Peyer's patch (tissue), 4 donors: ENCODE data around the gene MTUS2. TPM values are rescaled to one million over a fixed set of nuclear protein-coding genes. Genes with fewer than 3 reads are reported as not detected.
A peak's percentile ranks its signal among the peaks of the same experiment; 100 is the strongest.

ENCODE experiments used
- DNase-seq, 3 donors: peaks; one replicate each; pipeline ENCODE4 v3.0.0-alpha.2; 2017 to 2019
- H3K27ac ChIP-seq, 4 donors: fragments of 200-600 bp; sonication (generic); one replicate each; pipeline ENCODE4 v1.5.1; 2016 to 2019
- H3K27me3 ChIP-seq, 2 donors: fragments of 200-600 bp; sonication (generic); one replicate each; pipeline ENCODE4 v1.5.1; 2019
- H3K36me3 ChIP-seq, 3 donors: fragments of 200-600 bp; sonication (generic); one replicate each; pipeline ENCODE4 v1.5.1; 2016 to 2019
- H3K4me1 ChIP-seq, 4 donors: fragments of 200-600 bp; sonication (generic); one replicate each; pipeline ENCODE4 v1.5.1; 2016 to 2019
- H3K4me3 ChIP-seq, 4 donors: fragments of 200-600 bp; sonication (generic); 1 replicate in 3 of 4; 2 replicates in 1 of 4; pipeline ENCODE4 v1.5.1; 2016 to 2019; ENCODE audit warnings: mild to moderate bottlenecking in 1 of 4
- H3K9me3 ChIP-seq, 4 donors: fragments of 200-600 bp; sonication (generic); one replicate each; pipeline ENCODE4 v1.5.1; 2016 to 2019; ENCODE audit warnings: mild to moderate bottlenecking in 1 of 4
- CTCF ChIP-seq, 6 experiments: fragments of 450-650 bp in 4 of 6; fragments of 200-600 bp in 2 of 6; sonication (generic) in 1 of 6; IDR thresholded peaks; one replicate each; pipeline ENCODE4 v1.5.1; 2017 to 2019; ENCODE audit warnings: antibody characterized with exemption in 6 of 6, mild to moderate bottlenecking in 3 of 6, moderate library complexity in 1 of 6
- POLR2A ChIP-seq, 2 donors: fragments of 450-650 bp; IDR thresholded peaks; one replicate each; pipeline ENCODE4 v1.5.1; 2017; ENCODE audit warnings: antibody characterized with exemption in 2 of 2, mild to moderate bottlenecking in 2 of 2, moderate library complexity in 2 of 2
- total RNA-seq, 4 donors: library from RNA; depleted of rRNA; stranded (reverse); fragments of >200 nt; gene quantifications; one replicate each; pipeline ENCODE4 v1.1.0, GENCODE V29; 2016

Gene MTUS2
- total RNA-seq, 4 donors from 2014 or later: 0.13 to 0.28 (median 0.18) TPM; not detected in 1

- H3K4me3 ChIP-seq: no peak overlapping the region
- H3K36me3 ChIP-seq: no peaks in the 10 kb centered on the region
- DNase-seq: no peak
- H3K27ac ChIP-seq: no peak overlapping the region
- peaks cover 0 to 8% (median 0%) of the 10 kb centered on the region in 4 donors for H3K9me3 ChIP-seq
- TF ChIP-seq CTCF (IDR thresholded peaks at IDR 0.05): no peak
- TF ChIP-seq POLR2A (IDR thresholded peaks at IDR 0.05): no peak
- H3K4me1 ChIP-seq: no peaks in the 10 kb centered on the region
- no peaks in the 10 kb centered on the region for H3K27me3 ChIP-seq
Observed at GRCh38 chr13:29137995-29138394, 317.9 kb downstream of the MTUS2 start.

GRCh38 chr13:29140277-29140676, 320.1 kb downstream of the MTUS2 start:
- DNase-seq: no peak
- TF ChIP-seq POLR2A (IDR thresholded peaks at IDR 0.05): no peak
- TF ChIP-seq CTCF (IDR thresholded peaks at IDR 0.05): no peak
- H3K4me1 ChIP-seq: no peaks in the 10 kb centered on the region
- H3K4me3 ChIP-seq: no peak overlapping the region
- H3K36me3 ChIP-seq: no peaks in the 10 kb centered on the region
- H3K9me3 ChIP-seq: peaks cover 0 to 8% (median 0%) of the 10 kb centered on the region in 4 donors
- H3K27me3 ChIP-seq: no peaks in the 10 kb centered on the region
- H3K27ac ChIP-seq: peak overlapping the region in 1 of 4 donors; percentile 50

GRCh38 chr13:29143847-29144246, 323.7 kb downstream of the MTUS2 start:
- Histone ChIP-seq H3K27me3 (no peaks in the 10 kb centered on the region), H3K4me1 (no peaks in the 10 kb centered on the region), H3K36me3 (no peaks in the 10 kb centered on the region), H3K27ac (no peak overlapping the region), H3K4me3 (no peak overlapping the region), H3K9me3 (no peaks in the 10 kb centered on the region)
- DNase-seq: no peak
- TF ChIP-seq CTCF (IDR thresholded peaks at IDR 0.05) (no peak), POLR2A (IDR thresholded peaks at IDR 0.05) (no peak)

GRCh38 chr13:29154390-29154789, 334.3 kb downstream of the MTUS2 start:
- TF ChIP-seq POLR2A (IDR thresholded peaks at IDR 0.05) (no peak), CTCF (IDR thresholded peaks at IDR 0.05) (no peak)
- no peak overlapping the region for H3K4me3 ChIP-seq
- no peaks in the 10 kb centered on the region for H3K4me1 ChIP-seq
- DNase-seq: no peak
- no peaks in the 10 kb centered on the region for H3K36me3 ChIP-seq
- no peaks in the 10 kb centered on the region for H3K9me3 ChIP-seq
- no peaks in the 10 kb centered on the region for H3K27me3 ChIP-seq
- H3K27ac ChIP-seq: no peak overlapping the region

- no peaks in the 10 kb centered on the region for H3K27me3 ChIP-seq
- H3K9me3 ChIP-seq: no peaks in the 10 kb centered on the region
- H3K4me3 ChIP-seq: no peak overlapping the region
Observed at GRCh38 chr13:29156136-29156535, 336.0 kb downstream of the MTUS2 start.

More at GRCh38 chr13:29156136-29156535, 336.0 kb downstream of the MTUS2 start:
- Histone ChIP-seq H3K4me1 (no peaks in the 10 kb centered on the region), H3K36me3 (no peaks in the 10 kb centered on the region), H3K27ac (no peak overlapping the region)
- no peak for DNase-seq
- no peak for TF ChIP-seq CTCF (IDR thresholded peaks at IDR 0.05)
- no peak for TF ChIP-seq POLR2A (IDR thresholded peaks at IDR 0.05)
